CD14-positive monocyte (primary cell): ENCODE results near the gene KRTAP10-10. TPM values are rescaled to one million over a fixed set of nuclear protein-coding genes. Genes with fewer than 3 reads are reported as not detected.

ENCODE experiments used
- DNase-seq, 3 donors: peaks; one replicate each; pipeline ENCODE4 v3.0.0-alpha.2; 2011 to 2022
- H2AFZ ChIP-seq: 2 replicates; pipeline ENCODE4 v1.6.0; 2012; ENCODE audit warnings: mild to moderate bottlenecking, low read depth, low read length, inconsistent platforms; ENCODE audit not compliant: insufficient read depth, poor library complexity, severe bottlenecking
- H3K27ac ChIP-seq, 2 donors: 1 replicate in 1 of 2; 2 replicates in 1 of 2; pipeline ENCODE4 v1.5.1; 2012 to 2013; ENCODE audit warnings: low read length in 2 of 2, control low read depth in 1 of 2, inconsistent platforms in 1 of 2, low read depth in 1 of 2, mild to moderate bottlenecking in 1 of 2
- H3K27me3 ChIP-seq, 2 donors: one replicate each; pipeline versions ENCODE4 v1.6.0 to v1.6.1; 2011 to 2013; ENCODE audit warnings: low read length in 2 of 2; ENCODE audit not compliant: control insufficient read depth in 2 of 2, insufficient read depth in 2 of 2
- H3K36me3 ChIP-seq, 2 donors: replicated peaks in 1 of 2; 1 replicate in 1 of 2; 2 replicates in 1 of 2; pipeline versions ENCODE4 v1.5.1 to v1.6.1; 2012 to 2013; ENCODE audit warnings: low read length in 2 of 2, control low read depth in 1 of 2, inconsistent platforms in 1 of 2, mild to moderate bottlenecking in 1 of 2; ENCODE audit not compliant: insufficient read depth in 2 of 2, control insufficient read depth in 1 of 2
- H3K4me1 ChIP-seq, 2 donors: 1 replicate in 1 of 2; 2 replicates in 1 of 2; pipeline versions ENCODE4 v1.5.1 to v1.6.1; 2012 to 2013; ENCODE audit warnings: low read length in 2 of 2, control low read depth in 1 of 2, inconsistent platforms in 1 of 2, mild to moderate bottlenecking in 1 of 2, moderate library complexity in 1 of 2; ENCODE audit not compliant: insufficient read depth in 2 of 2, control insufficient read depth in 1 of 2
- H3K4me2 ChIP-seq: replicated peaks from 2 replicates; pipeline ENCODE3; 2012; ENCODE audit warnings: low read length, moderate library complexity, mild to moderate bottlenecking; ENCODE audit not compliant: poor library complexity, severe bottlenecking; ENCODE audit errors: extremely low read depth
- H3K4me3 ChIP-seq, 3 experiments: fragments of 200-600 bp in 1 of 3; sonication (generic) in 1 of 3; replicated peaks in 1 of 3; 1 replicate in 2 of 3; 2 replicates in 1 of 3; pipeline ENCODE4 v1.5.1; 2011 to 2013; ENCODE audit warnings: low read length in 3 of 3, mild to moderate bottlenecking in 3 of 3, control low read depth in 2 of 3, low read depth in 2 of 3, inconsistent platforms in 1 of 3, moderate library complexity in 1 of 3
- H3K79me2 ChIP-seq: 2 replicates; pipeline ENCODE4 v1.6.0; 2012; ENCODE audit warnings: mild to moderate bottlenecking, control low read depth, inconsistent platforms, low read length, moderate library complexity; ENCODE audit not compliant: insufficient read depth
- H3K9ac ChIP-seq: 2 replicates; pipeline ENCODE4 v1.6.0; 2017; ENCODE audit warnings: low read length, mild to moderate bottlenecking; ENCODE audit not compliant: insufficient read depth, poor library complexity, severe bottlenecking
- H3K9me3 ChIP-seq, 2 donors: replicated peaks in 1 of 2; 1 replicate in 1 of 2; 2 replicates in 1 of 2; pipeline versions ENCODE4 v1.5.1 to v1.6.1; 2012 to 2013; ENCODE audit warnings: low read length in 2 of 2, control low read depth in 1 of 2; ENCODE audit not compliant: control insufficient read depth in 1 of 2, insufficient read depth in 1 of 2
- H4K20me1 ChIP-seq: 2 replicates; pipeline ENCODE4 v1.6.0; 2012; ENCODE audit warnings: mild to moderate bottlenecking, low read length, control low read depth, moderate library complexity; ENCODE audit not compliant: insufficient read depth
- H3K27ac Mint-ChIP-seq, 7 donors: one replicate each; pipeline ENCODE4 v1.8.0; 2020; ENCODE audit warnings: mild to moderate bottlenecking in 7 of 7, mixed read lengths in 7 of 7, moderate library complexity in 6 of 7, inconsistent platforms in 2 of 7
- H3K27me3 Mint-ChIP-seq, 3 donors: one replicate each; pipeline ENCODE4 v1.8.0; 2021 to 2022; ENCODE audit warnings: low read depth in 3 of 3, mild to moderate bottlenecking in 3 of 3, mixed read lengths in 3 of 3, moderate library complexity in 3 of 3, inconsistent platforms in 1 of 3
- H3K36me3 Mint-ChIP-seq, 2 donors: one replicate each; pipeline ENCODE4 v1.8.0; 2020; ENCODE audit warnings: mixed read lengths in 2 of 2, inconsistent platforms in 1 of 2, mild to moderate bottlenecking in 1 of 2
- H3K4me1 Mint-ChIP-seq: one replicate; pipeline ENCODE4 v1.8.0; 2020; ENCODE audit warnings: mild to moderate bottlenecking, mixed read lengths
- H3K4me3 Mint-ChIP-seq, 2 donors: one replicate each; pipeline ENCODE4 v1.8.0; 2020; ENCODE audit warnings: mild to moderate bottlenecking in 2 of 2, mixed read lengths in 2 of 2, moderate library complexity in 1 of 2
- H3K9me3 Mint-ChIP-seq, 7 donors: one replicate each; pipeline ENCODE4 v1.8.0; 2020 to 2022; ENCODE audit warnings: mixed read lengths in 7 of 7, mild to moderate bottlenecking in 6 of 7, moderate library complexity in 6 of 7, inconsistent platforms in 2 of 7
- WGBS: methylation state at CpG from one replicate; pipeline ENCODE4 v1.1.5; 2013; ENCODE audit warnings: missing lambda C conversion rate; ENCODE audit not compliant: insufficient coverage; 5-methylcytosine and 5-hydroxymethylcytosine counted together
- intact Hi-C, 2 donors: fragments of 100-400 bp; cut with micrococcal nuclease; formaldehyde crosslinking; loops; one replicate each; pipeline versions ENCODE4 v1.15.0 to v1.15.1; 2023
- polyA plus RNA-seq, 3 donors: library from polyadenylated mRNA; depleted of rRNA in 1 of 3; unstranded in 2 of 3; stranded (reverse) in 1 of 3; fragments of 300-500 nt in 2 of 3; fragments of >200 nt in 1 of 3; fragmentation: Illumina TruSeq in 2 of 3; gene quantifications; 1 replicate in 2 of 3; 2 replicates in 1 of 3; pipeline ENCODE4 v1.2.3, GENCODE V29; 2012 to 2021
- TF ChIP-seq, protein P1 (sequence below): fragments of 200-600 bp; IDR thresholded peaks from one replicate; pipeline ENCODE4 v1.8.0; 2022; ENCODE audit warnings: antibody characterized with exemption, mild to moderate bottlenecking

KRTAP10-10 gene
- polyA plus RNA-seq, 3 donors = not detected

DNA sequence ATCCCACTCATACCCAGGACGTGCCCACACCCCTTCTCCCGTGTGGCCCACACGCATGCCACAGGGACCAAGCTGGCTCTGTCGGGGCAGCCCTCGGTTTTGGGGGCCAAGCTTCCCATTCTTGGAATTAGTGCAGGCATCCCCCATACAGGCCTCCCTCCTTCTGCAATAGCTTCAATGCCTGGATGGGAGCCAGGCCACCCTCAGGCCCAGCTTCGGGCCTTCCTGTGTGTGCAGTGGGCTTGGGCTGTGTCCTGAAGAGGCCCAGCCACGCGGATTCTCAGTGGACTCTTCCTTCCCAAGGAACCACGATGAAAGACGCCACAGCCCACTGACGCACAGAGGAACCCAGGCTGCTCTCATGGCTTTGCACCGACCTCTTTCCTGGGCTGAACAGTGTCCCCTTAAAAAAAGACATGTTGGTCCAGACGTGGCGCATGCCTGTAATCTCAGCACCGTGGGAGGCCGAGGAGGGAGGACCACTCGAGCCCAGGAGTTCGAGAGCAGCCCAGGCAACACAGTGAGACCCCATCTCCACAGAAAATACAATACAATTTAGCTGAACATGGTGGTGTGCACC lies 12.5 kb downstream of the KRTAP10-10 start:
- intact Hi-C loops = no loop called here
- Mint-ChIP-seq H3K27ac (no peak overlapping the region), H3K4me3 (no peak overlapping the region), H3K9me3 (peaks cover 15 to 31% (median 26%) of the 10 kb centered on the region in 7 donors), H3K36me3 (no peaks in the 10 kb centered on the region), H3K4me1 (no peaks in the 10 kb centered on the region), H3K27me3 (peaks cover under 1 to 14% (median 6%) of the 10 kb centered on the region in 3 donors)
- no peak overlapping the region for H3K9ac ChIP-seq
- DNase-seq = no peak
- no peak overlapping the region for H3K27ac ChIP-seq
- 89% methylated on average over 11 of the region's 18 CpGs for WGBS
- H3K4me3 ChIP-seq = no peak overlapping the region
- TF ChIP-seq, protein P1, sequence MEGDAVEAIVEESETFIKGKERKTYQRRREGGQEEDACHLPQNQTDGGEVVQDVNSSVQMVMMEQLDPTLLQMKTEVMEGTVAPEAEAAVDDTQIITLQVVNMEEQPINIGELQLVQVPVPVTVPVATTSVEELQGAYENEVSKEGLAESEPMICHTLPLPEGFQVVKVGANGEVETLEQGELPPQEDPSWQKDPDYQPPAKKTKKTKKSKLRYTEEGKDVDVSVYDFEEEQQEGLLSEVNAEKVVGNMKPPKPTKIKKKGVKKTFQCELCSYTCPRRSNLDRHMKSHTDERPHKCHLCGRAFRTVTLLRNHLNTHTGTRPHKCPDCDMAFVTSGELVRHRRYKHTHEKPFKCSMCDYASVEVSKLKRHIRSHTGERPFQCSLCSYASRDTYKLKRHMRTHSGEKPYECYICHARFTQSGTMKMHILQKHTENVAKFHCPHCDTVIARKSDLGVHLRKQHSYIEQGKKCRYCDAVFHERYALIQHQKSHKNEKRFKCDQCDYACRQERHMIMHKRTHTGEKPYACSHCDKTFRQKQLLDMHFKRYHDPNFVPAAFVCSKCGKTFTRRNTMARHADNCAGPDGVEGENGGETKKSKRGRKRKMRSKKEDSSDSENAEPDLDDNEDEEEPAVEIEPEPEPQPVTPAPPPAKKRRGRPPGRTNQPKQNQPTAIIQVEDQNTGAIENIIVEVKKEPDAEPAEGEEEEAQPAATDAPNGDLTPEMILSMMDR = no peak
- no peaks in the 10 kb centered on the region for H3K36me3 ChIP-seq
- no peak overlapping the region for H2AFZ ChIP-seq
- no peaks in the 10 kb centered on the region for H3K27me3 ChIP-seq
- H4K20me1 ChIP-seq = no peaks in the 10 kb centered on the region
- no peaks in the 10 kb centered on the region for H3K4me1 ChIP-seq
- no peaks in the 10 kb centered on the region for H3K79me2 ChIP-seq
- no peak overlapping the region for H3K4me2 ChIP-seq
- peaks cover 9 to 16% of the 10 kb centered on the region in 2 donors for H3K9me3 ChIP-seq

- Histone ChIP-seq H3K9ac (no peak overlapping the region), H4K20me1 (no peaks in the 10 kb centered on the region), H3K4me2 (no peak overlapping the region), H3K9me3 (peaks cover 1 to 18% of the 10 kb centered on the region in 2 donors), H3K4me3 (no peak overlapping the region), H3K27ac (no peak overlapping the region), H3K4me1 (no peaks in the 10 kb centered on the region), H3K27me3 (no peaks in the 10 kb centered on the region), H3K79me2 (no peaks in the 10 kb centered on the region), H3K36me3 (no peaks in the 10 kb centered on the region), H2AFZ (no peak overlapping the region)
- Mint-ChIP-seq H3K27ac (no peak overlapping the region), H3K36me3 (no peaks in the 10 kb centered on the region), H3K27me3 (peaks cover 2 to 14% (median 6%) of the 10 kb centered on the region in 3 donors), H3K9me3 (peaks cover 9 to 30% (median 21%) of the 10 kb centered on the region in 7 donors), H3K4me1 (no peaks in the 10 kb centered on the region), H3K4me3 (no peak overlapping the region)
- TF ChIP-seq, protein P1 = no peak
- no peak for DNase-seq
- 85% methylated on average over 15 of the region's 20 CpGs for WGBS
- intact Hi-C loops = no loop called here
Observed at GRCh38 chr21:44650265-44650972, 13.3 kb downstream of the KRTAP10-10 start.
